ENCODE data around the gene EHMT1.
"Not testable (repeated sequence)": the region's sequence is repeated elsewhere in the genome, so short reads cannot be mapped to it uniquely, and the experiment has no call there.

EHMT1 gene

DNA sequence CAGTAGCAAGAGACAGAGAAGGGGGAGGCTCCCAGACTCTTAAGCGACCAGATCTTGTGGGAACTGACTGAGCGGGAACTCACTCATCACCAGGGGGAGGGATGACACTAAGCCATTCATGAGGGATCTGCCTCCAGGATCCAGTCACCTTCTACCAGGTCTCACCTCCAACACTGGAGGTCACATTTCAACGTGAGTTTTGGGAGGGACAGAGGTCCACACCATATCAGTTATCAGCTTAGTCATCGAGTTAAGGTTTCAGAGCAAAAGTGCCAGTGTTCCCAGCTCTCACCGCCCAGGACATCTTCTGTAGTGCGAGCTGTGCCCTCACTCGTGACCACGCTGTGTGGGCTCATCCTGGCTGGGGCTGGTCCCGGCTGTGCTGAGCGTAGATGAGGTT lies 160.1 kb downstream of the EHMT1 start:
- Histone ChIP-seq H3K4me3 (ENCODE audit: low read depth, low read length) (no peak overlapping the region), H3K27me3 (replicated peaks) (no peaks in the 10 kb centered on the region), H3K36me3 (replicated peaks) (peaks cover 30% of the 10 kb centered on the region), H3K27ac (no peak overlapping the region)
- TF ChIP-seq, protein P1, sequence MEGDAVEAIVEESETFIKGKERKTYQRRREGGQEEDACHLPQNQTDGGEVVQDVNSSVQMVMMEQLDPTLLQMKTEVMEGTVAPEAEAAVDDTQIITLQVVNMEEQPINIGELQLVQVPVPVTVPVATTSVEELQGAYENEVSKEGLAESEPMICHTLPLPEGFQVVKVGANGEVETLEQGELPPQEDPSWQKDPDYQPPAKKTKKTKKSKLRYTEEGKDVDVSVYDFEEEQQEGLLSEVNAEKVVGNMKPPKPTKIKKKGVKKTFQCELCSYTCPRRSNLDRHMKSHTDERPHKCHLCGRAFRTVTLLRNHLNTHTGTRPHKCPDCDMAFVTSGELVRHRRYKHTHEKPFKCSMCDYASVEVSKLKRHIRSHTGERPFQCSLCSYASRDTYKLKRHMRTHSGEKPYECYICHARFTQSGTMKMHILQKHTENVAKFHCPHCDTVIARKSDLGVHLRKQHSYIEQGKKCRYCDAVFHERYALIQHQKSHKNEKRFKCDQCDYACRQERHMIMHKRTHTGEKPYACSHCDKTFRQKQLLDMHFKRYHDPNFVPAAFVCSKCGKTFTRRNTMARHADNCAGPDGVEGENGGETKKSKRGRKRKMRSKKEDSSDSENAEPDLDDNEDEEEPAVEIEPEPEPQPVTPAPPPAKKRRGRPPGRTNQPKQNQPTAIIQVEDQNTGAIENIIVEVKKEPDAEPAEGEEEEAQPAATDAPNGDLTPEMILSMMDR (IDR thresholded peaks at IDR 0.05; ENCODE audit: low read depth, low read length, missing control alignments), result no peak
- no peak for DNase-seq
- in situ Hi-C loops (cut with HindIII; ENCODE audit: low pct_ligation_motif_present, low sequenced_read_pairs), result no loop called here

DNA sequence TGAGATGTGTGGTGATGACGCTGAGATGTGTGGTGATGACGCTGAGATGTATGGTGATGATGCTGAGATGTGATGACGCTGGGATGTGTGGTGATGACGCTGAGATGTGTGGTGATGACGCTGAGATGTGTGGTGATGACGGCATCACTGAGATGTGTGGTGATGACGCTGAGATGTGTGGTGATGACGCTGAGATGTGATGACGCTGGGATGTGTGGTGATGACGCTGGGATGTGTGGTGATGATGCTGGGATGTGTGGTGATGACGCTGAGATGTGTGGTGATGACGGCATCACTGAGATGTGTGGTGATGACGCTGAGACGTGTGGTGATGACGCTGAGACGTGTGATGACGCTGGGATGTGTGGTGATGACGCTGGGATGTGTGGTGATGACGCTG lies 161.2 kb downstream of the EHMT1 start:
- H3K4me3 ChIP-seq (ENCODE audit: low read depth, low read length); DNase-seq; in situ Hi-C loops (cut with HindIII; ENCODE audit: low pct_ligation_motif_present, low sequenced_read_pairs); H3K27ac ChIP-seq; H3K27me3 ChIP-seq (replicated peaks): not testable (repeated sequence)
- peaks cover 30% of the 10 kb centered on the region for H3K36me3 ChIP-seq (replicated peaks)

DNA sequence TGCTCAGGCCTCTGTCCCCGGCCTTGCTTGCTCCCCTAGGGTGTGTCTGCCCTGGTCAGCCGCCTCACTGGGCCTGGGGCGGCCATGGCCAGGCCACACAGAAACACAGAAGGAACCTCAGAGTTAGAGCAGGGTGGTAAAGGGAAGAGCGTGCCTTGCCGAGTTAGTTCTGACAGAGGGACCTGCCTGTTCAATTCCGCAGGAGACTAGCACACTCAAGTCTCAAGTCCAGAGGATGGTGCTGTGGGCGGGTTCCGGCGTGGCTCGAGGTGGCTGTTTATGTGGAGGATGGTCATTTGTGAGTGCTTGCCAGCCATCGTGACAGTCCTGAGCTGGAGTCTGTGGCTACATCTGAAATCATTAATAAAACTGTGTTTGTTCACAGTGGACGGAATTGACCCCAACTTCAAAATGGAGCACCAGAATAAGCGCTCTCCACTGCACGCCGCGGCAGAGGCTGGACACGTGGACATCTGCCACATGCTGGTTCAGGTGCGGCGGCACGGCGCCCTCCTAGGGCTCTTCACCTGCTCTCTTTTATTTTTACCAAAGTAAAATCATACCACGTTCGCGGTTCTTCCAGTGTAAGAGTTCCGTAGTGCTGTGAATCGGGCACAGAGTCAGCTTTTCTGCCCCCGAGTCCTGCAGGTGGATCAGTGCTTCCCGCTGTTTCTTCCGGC lies 163.2 kb downstream of the EHMT1 start:
- TF ChIP-seq, protein P1 (IDR thresholded peaks at IDR 0.05; ENCODE audit: low read depth, low read length, missing control alignments), result no peak
- no peak for DNase-seq
- Histone ChIP-seq H3K4me3 (ENCODE audit: low read depth, low read length) (no peak overlapping the region), H3K27me3 (replicated peaks) (no peaks in the 10 kb centered on the region), H3K27ac (no peak overlapping the region), H3K36me3 (replicated peaks) (peaks cover 22% of the 10 kb centered on the region)
- in situ Hi-C loops (cut with HindIII; ENCODE audit: low pct_ligation_motif_present, low sequenced_read_pairs), result no loop called here

DNA sequence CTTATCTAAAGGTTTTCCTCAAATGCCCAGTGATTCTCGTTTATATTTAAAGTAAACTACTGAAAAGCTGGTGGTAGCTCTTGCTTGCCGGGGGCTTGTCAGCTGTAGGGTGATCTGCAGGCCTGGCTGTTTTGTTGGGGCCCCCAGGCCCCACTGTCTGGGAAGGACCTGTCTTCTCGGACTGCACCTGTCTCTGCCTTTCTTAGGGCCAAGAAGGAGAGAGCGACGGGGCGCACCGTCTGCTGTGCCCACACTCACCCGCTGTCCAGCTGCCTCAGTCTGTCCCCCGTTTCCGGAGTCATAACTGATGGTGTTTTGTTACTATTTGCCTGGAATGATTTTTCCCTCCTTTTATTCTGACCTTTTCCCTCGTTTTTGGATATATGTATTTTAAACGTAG lies 164.7 kb downstream of the EHMT1 start:
- H3K27me3 ChIP-seq (replicated peaks), result no peaks in the 10 kb centered on the region
- H3K36me3 ChIP-seq (replicated peaks), result peaks cover 16% of the 10 kb centered on the region
- no peak for DNase-seq
- TF ChIP-seq, protein P1 (IDR thresholded peaks at IDR 0.05; ENCODE audit: low read depth, low read length, missing control alignments), result no peak
- no peak overlapping the region for H3K27ac ChIP-seq
- H3K4me3 ChIP-seq (ENCODE audit: low read depth, low read length), result no peak overlapping the region
- in situ Hi-C loops (cut with HindIII; ENCODE audit: low pct_ligation_motif_present, low sequenced_read_pairs), result no loop called here

DNA sequence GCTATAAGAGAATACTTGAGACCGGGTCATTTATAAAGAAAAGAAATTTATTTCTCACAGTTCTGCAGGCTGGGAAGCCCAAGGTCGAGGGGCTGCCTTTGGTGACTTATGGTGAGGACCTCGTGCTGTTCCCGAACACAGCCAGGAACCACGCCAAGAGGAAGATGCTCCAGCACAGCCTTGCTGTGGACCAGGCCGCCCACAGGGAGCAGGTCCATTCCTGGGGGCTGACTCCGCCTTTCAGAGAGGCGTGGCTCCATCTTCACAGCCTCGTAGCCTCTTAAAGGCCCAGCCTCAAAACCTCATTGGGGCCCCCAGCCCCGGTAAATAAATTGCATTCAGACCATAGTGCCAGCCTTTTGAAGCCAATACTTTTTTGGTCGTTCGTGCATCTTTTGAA lies 165.2 kb downstream of the EHMT1 start:
- Histone ChIP-seq H3K27ac (no peak overlapping the region), H3K27me3 (replicated peaks) (no peaks in the 10 kb centered on the region), H3K4me3 (ENCODE audit: low read depth, low read length) (no peak overlapping the region), H3K36me3 (replicated peaks) (peaks cover 16% of the 10 kb centered on the region)
- TF ChIP-seq, protein P1 (IDR thresholded peaks at IDR 0.05; ENCODE audit: low read depth, low read length, missing control alignments), result no peak
- DNase-seq, result no peak
- in situ Hi-C loops (cut with HindIII; ENCODE audit: low pct_ligation_motif_present, low sequenced_read_pairs), result no loop called here

DNA sequence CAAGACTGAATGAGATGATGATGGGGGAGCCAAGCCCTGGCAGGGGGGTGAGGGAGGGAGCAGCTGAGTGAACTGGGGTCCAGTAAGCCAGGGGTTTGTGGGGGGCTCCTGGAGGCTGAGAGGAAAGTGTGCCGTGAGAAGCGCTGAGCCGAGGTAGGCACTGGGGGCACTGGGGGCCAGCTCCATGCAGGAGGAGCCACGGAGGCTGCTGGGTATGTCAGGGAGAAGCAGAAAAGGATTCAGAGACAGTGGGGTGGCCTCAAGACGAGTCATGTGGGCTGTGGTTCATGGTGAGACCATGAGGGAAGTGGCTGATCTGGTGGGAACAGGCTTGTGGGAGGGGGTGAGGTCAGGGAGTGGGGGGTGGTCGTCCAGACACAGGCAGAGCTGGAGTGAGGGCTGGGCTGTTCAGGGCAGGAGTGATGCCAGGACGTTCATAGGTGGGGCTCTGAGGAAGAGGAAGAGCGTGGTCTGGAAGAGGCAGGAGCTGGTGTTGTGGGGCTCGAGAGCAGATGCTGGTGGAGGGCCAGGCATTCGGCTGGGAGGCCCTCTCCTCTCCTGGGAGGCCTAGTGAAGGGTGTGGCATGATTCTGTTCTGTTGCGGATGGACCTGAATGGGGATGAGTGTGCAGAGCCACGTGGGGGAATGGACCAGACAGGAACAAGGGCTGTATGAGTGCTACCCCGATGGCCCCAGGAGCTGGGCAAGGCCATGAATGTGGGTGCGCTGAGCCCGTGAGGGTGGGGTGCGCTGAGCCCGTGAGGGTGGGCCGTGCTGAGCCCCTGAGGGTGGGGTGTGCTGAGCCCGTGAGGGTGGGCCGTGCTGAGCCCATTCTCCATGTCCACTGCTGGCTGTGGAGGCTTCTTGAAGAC lies 166.1 kb downstream of the EHMT1 start:
- H3K27ac ChIP-seq, result no peak overlapping the region
- H3K4me3 ChIP-seq (ENCODE audit: low read depth, low read length), result no peak overlapping the region
- H3K36me3 ChIP-seq (replicated peaks), result peaks cover 11% of the 10 kb centered on the region
- TF ChIP-seq, protein P1 (IDR thresholded peaks at IDR 0.05; ENCODE audit: low read depth, low read length, missing control alignments), result no peak
- in situ Hi-C loops (cut with HindIII; ENCODE audit: low pct_ligation_motif_present, low sequenced_read_pairs), result no loop called here
- no peaks in the 10 kb centered on the region for H3K27me3 ChIP-seq (replicated peaks)
- DNase-seq, result no peak

All from brain microvascular endothelial cell (primary cell).